Central memory CD8-positive, alpha-beta T cell (primary cell): ENCODE measurements around the gene UBE2J2.

Experiments
- ATAC-seq: fragments of 150-1000 bp; cut with Tn5 transposase; replicated peaks from 2 replicates; pipeline ENCODE4 v1.10.0; 2022; ENCODE audit warnings: mild to moderate bottlenecking, moderate FRiP score, moderate number of reproducible peaks; ENCODE audit not compliant: poor library complexity, severe bottlenecking; ENCODE audit errors: extremely low read depth
- DNase-seq, 2 donors: peaks; one replicate each; pipeline ENCODE4 v3.0.0; 2021; ENCODE audit warnings: low spot score in 2 of 2
- H3K27ac Mint-ChIP-seq: one replicate; pipeline ENCODE4 v1.8.0; 2022; ENCODE audit warnings: low read depth, mild to moderate bottlenecking, moderate library complexity, mixed read lengths
- H3K27me3 Mint-ChIP-seq: one replicate; pipeline ENCODE4 v1.8.0; 2022; ENCODE audit warnings: mixed read lengths
- H3K36me3 Mint-ChIP-seq: one replicate; pipeline ENCODE4 v1.8.0; 2022; ENCODE audit warnings: mild to moderate bottlenecking, moderate library complexity, mixed read lengths; ENCODE audit not compliant: insufficient read depth
- H3K4me1 Mint-ChIP-seq: one replicate; pipeline ENCODE4 v1.8.0; 2022; ENCODE audit warnings: mixed read lengths
- H3K4me3 Mint-ChIP-seq: one replicate; pipeline ENCODE4 v1.8.0; 2022; ENCODE audit warnings: mild to moderate bottlenecking, moderate library complexity, mixed read lengths
- H3K9me3 Mint-ChIP-seq: one replicate; pipeline ENCODE4 v1.8.0; 2022; ENCODE audit warnings: mixed read lengths

The UBE2J2 gene

DNA sequence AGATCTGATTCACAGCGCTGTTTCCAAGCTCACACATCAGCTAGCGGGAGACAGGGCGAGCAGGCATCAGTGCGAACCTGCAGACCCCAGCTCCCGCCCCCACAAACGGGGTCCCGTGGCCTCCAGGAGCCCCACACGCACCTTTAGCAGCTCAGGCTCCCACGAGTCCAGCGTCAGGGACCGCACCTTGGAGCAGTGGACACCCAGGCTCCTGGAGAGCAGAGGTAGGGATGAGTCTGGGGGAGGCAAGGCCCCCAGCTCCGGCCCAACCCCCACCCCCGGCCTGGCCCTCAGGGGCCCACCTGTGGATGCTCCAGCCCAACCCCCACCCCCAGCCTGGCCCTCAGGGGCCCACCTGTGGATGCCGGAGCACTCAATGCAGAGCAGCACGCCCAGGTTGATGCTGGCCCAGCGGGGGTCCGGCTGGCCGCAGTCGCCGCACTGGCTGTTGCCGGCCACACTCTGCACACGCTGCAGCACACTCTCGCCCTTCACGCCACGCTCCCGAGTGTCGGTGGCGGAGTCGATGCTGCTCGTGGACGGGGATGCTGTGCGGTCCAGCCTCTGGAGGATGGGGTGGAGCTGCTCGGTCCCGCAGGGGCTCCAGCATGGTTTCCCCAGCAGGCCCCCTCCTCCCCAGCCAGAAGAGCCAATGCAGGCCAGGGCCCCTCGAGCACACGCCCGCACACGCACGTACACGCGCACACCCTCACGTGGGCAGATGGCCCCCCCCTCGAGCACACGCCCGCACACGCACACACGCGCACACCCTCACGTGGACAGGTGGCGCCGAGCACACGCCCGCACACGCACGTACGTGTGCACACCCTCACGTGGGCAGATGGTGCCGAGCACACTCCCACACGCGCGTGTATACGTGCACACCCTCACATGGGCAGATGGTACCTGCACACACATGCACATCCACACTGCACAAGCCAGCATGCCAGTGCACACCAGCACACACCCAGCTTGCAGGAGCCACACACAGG, 22.7 kb upstream of the UBE2J2 start:
- Mint-ChIP-seq H3K4me3 (no peak overlapping the region), H3K9me3 (no peaks in the 10 kb centered on the region), H3K36me3 (peaks cover 2% of the 10 kb centered on the region), H3K27ac (no peak overlapping the region), H3K4me1 (no peaks in the 10 kb centered on the region), H3K27me3 (no peaks in the 10 kb centered on the region)
- DNase-seq (no peak), ATAC-seq (no peak)

DNA sequence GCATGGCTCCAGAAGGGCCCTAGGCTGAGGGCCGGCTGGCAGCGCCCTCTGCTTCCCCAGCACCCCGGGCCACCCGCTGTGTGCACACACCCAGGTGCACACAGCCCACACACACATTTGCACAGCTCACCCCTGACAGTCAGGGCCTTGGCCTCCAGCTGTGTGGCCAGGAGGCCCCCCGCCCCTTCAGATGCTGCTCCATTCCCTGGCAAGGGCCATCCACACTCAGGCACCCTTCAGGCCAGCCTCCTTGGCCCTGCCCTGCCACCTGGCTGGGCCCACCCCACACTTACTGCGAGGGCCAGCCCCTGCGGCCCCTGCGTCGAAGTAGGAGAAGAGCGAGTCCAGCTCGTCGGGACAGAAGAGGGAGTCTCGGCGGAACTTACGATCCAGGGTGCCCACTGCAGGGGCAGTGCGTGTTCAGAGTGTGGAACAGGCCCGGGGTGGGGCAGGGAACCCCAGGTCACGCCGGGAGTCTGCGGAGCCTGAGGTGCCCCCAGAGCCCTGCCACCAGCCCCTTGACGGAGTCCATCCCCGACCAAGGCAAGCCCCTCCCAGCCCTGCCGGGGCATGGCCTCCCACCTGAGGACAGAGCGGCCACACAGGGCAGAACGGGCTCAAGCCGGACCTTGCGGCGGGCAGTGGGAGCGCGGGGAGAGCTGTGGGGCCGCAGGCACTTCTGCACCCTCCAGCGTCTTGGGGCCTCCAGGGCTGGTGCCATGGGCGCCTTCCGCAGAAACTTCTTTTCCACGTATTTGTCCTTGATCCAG, 21.7 kb upstream of the UBE2J2 start:
- Mint-ChIP-seq H3K4me3 (no peak overlapping the region), H3K27me3 (no peaks in the 10 kb centered on the region), H3K36me3 (peaks cover 4% of the 10 kb centered on the region), H3K4me1 (no peaks in the 10 kb centered on the region), H3K27ac (no peak overlapping the region), H3K9me3 (no peaks in the 10 kb centered on the region)
- ATAC-seq (no peak), DNase-seq (no peak)

- no peak overlapping the region for H3K27ac Mint-ChIP-seq
- H3K4me3 Mint-ChIP-seq = no peak overlapping the region
- DNase-seq = no peak
- peaks cover 6% of the 10 kb centered on the region for H3K36me3 Mint-ChIP-seq
- H3K4me1 Mint-ChIP-seq = no peaks in the 10 kb centered on the region
- ATAC-seq = no peak
- H3K9me3 Mint-ChIP-seq = no peaks in the 10 kb centered on the region
- H3K27me3 Mint-ChIP-seq = no peaks in the 10 kb centered on the region
Observed at GRCh38 chr1:1294250-1294890, 20.7 kb upstream of the UBE2J2 start.

DNA sequence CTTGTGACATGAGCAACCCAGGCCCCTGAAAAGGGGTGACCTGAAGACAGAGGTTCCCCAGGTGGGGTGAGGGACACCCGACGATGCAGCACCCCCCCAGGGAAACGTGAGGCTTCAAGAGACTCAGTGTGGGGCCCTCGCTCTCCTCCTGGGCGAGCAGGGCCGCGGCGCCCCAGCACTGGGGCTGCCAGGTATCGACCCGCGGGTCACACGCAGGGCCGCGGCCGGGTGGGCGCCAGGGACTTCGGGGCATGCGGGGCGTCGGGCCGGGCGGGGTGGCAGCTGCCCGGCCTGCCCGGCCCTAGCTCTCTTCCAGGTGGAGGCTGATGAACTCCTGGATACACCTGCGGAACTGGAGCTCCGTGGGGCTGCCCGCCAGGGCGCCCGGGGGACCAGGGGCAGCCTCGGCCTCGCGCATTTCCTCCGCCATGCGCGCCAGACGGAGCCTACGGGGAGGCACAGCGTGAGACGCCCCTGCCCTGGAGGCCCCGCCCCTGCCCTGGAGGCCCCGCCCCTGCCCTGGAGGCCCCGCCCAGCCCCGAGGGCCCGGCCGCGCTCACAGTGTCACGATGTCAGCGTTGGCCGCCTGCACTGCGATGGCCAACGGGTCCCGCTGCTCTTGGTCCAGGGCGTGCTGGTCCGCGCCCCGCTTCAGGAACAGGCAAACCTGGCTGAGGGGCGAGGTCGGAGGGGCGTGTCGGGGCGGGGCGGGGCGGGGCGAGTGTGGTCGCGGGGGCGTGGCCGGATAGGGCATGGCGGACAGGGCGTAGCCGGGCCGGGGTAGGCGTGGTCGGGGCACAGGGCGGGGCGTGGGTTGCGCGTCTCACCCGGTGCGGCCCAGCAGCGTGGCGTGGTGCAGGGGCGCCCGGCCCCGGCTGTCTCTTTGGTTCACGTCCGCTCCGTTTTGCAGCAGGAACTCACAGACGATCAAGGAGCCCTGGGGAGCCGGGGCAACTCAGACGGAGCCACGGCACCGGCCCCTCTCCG, 19.9 kb upstream of the UBE2J2 start:
- H3K27me3 Mint-ChIP-seq = no peaks in the 10 kb centered on the region
- H3K4me1 Mint-ChIP-seq = no peaks in the 10 kb centered on the region
- no peaks in the 10 kb centered on the region for H3K9me3 Mint-ChIP-seq
- no peak for ATAC-seq
- H3K27ac Mint-ChIP-seq = no peak overlapping the region
- H3K4me3 Mint-ChIP-seq = no peak overlapping the region
- no peak for DNase-seq
- H3K36me3 Mint-ChIP-seq = peaks cover 6% of the 10 kb centered on the region

DNA sequence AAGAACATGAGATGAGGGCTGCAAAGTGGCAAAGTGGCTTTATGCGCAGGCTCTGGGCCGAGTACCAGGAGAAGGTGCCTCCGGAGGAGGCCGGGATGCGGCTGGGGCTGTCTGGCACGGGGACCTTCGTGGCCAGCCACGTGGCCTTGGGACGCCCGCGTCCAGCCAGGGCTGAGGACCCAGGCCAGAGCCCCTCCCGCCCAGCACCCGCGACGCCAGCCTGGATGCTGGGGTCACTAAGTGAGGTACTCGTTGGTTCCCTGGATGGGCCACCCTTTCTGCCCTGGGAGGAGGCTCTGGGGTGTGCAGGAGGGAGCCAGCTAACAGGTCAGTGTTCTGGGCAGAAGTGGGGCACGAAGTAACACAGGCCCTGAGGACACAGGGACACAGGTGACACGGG, 19.2 kb upstream of the UBE2J2 start:
- H3K27ac Mint-ChIP-seq = no peak overlapping the region
- H3K36me3 Mint-ChIP-seq = peaks cover 6% of the 10 kb centered on the region
- H3K9me3 Mint-ChIP-seq = no peaks in the 10 kb centered on the region
- no peak overlapping the region for H3K4me3 Mint-ChIP-seq
- no peaks in the 10 kb centered on the region for H3K4me1 Mint-ChIP-seq
- no peak for DNase-seq
- ATAC-seq = no peak
- H3K27me3 Mint-ChIP-seq = no peaks in the 10 kb centered on the region

GRCh38 chr1:1292442-1292779, 18.8 kb upstream of the UBE2J2 start:
- H3K4me1 Mint-ChIP-seq = no peaks in the 10 kb centered on the region
- no peaks in the 10 kb centered on the region for H3K27me3 Mint-ChIP-seq
- ATAC-seq (no peak), DNase-seq (no peak)
- H3K4me3 Mint-ChIP-seq = no peak overlapping the region
- no peak overlapping the region for H3K27ac Mint-ChIP-seq
- H3K36me3 Mint-ChIP-seq = peaks cover 6% of the 10 kb centered on the region
- no peaks in the 10 kb centered on the region for H3K9me3 Mint-ChIP-seq

DNA sequence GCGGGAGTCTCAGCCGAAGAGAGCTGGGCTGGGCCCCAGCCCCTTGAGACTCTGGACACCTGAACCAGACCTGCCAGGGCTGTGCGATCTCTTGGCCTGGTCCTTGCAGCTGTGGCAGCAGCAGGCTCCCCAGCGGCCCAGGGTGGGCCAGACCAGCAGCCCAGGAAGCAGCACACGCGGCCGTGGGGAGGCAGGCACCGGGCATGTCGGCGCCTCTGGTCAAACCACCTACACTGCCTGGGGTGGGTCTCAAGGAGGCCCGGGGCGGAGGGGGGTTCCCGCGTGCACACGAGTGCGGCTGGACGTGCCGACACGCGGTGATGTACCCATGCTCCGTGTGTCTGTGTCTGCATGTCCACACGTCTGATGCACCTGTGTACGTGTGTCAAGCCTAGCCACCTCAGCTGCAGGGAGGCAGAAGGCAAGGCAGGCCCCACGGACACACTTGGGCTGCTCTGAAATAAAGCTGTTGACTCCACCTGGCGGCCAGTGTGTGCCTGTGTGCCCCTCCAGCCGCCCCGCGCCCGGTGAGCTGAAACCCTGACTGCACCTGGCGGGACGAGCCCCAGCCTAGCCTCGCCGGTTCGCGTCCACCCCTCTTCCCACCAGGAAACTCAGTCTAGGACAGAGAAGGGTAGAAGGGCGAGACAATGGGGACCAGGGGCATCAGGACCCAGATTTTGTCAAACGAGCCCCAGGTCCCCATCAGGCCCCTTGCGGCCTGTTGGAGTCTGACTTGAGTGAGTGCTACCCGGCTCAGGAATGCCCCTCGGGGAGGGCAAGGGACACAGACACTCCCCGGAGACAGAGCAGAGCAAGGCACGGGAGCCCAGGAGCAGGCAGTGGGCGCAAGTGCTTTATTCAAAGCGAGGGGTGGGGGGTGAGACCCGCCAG, 18.1 kb upstream of the UBE2J2 start:
- no peak overlapping the region for H3K27ac Mint-ChIP-seq
- H3K4me1 Mint-ChIP-seq = no peaks in the 10 kb centered on the region
- H3K9me3 Mint-ChIP-seq = no peaks in the 10 kb centered on the region
- H3K4me3 Mint-ChIP-seq = no peak overlapping the region
- DNase-seq (no peak), ATAC-seq (peak; percentile 68)
- H3K27me3 Mint-ChIP-seq = no peaks in the 10 kb centered on the region
- H3K36me3 Mint-ChIP-seq = peaks cover 6% of the 10 kb centered on the region

GRCh38 chr1:1291023-1291528, 17.4 kb upstream of the UBE2J2 start:
- Mint-ChIP-seq H3K9me3 (no peaks in the 10 kb centered on the region), H3K27ac (no peak overlapping the region), H3K4me3 (no peak overlapping the region), H3K4me1 (no peaks in the 10 kb centered on the region), H3K36me3 (peaks cover 6% of the 10 kb centered on the region), H3K27me3 (no peaks in the 10 kb centered on the region)
- no peak for DNase-seq
- no peak for ATAC-seq

DNA sequence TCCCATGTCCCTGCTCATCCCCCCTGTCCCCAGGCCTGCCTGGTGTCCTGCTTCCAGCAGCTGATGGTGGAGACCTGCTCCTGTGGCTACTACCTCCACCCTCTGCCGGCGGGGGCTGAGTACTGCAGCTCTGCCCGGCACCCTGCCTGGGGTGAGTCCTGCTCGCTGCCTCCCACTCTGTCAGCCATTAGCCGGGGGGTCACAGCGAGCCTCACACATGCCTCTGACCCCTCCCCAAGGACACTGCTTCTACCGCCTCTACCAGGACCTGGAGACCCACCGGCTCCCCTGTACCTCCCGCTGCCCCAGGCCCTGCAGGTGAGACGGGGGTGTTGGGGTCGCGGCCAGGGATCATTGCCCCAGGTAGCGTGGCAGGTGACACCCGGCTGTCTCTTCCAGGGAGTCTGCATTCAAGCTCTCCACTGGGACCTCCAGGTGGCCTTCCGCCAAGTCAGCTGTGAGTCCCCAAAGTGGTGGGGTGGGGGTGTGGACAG, 16.6 kb upstream of the UBE2J2 start:
- no peaks in the 10 kb centered on the region for H3K27me3 Mint-ChIP-seq
- no peaks in the 10 kb centered on the region for H3K4me1 Mint-ChIP-seq
- ATAC-seq = no peak
- H3K36me3 Mint-ChIP-seq = peaks cover 6% of the 10 kb centered on the region
- no peak overlapping the region for H3K4me3 Mint-ChIP-seq
- no peak for DNase-seq
- H3K27ac Mint-ChIP-seq = no peak overlapping the region
- no peaks in the 10 kb centered on the region for H3K9me3 Mint-ChIP-seq

GRCh38 chr1:1287288-1288110, 13.8 kb upstream of the UBE2J2 start:
- Mint-ChIP-seq H3K4me1 (no peaks in the 10 kb centered on the region), H3K27ac (no peak overlapping the region)
- no peak for ATAC-seq

More at GRCh38 chr1:1287288-1288110, 13.8 kb upstream of the UBE2J2 start:
- Mint-ChIP-seq H3K9me3 (no peaks in the 10 kb centered on the region), H3K36me3 (peaks cover 5% of the 10 kb centered on the region), H3K27me3 (no peaks in the 10 kb centered on the region), H3K4me3 (no peak overlapping the region)
- DNase-seq = no peak
